SU-DHL-6 (cell line): ENCODE data around the gene CYTH4.

Source experiments
- H2AFZ ChIP-seq: fragments of 200-600 bp; sonication (generic); 2 replicates; pipeline ENCODE4 v1.6.1; 2014; ENCODE audit warnings: low read depth, mild to moderate bottlenecking, moderate library complexity, mixed read lengths, antibody characterized with exemption, low read length; ENCODE audit not compliant: severe bottlenecking
- H3F3A ChIP-seq: fragments of 200-600 bp; shearing (Covaris generic); 2 replicates; pipeline ENCODE4 v1.6.0; 2016; ENCODE audit warnings: antibody characterized with exemption, mild to moderate bottlenecking; ENCODE audit not compliant: insufficient read depth
- H3K27ac ChIP-seq: fragments of 200-600 bp; sonication (generic); 2 replicates; pipeline ENCODE4 v1.5.1; 2016; ENCODE audit warnings: low read depth, mild to moderate bottlenecking, low read length, moderate library complexity, mixed read lengths
- H3K27me3 ChIP-seq: fragments of 200-600 bp; sonication (generic), shearing (Covaris generic); 2 replicates; pipeline ENCODE4 v1.6.0; 2014; ENCODE audit warnings: mild to moderate bottlenecking, low read length
- H3K36me3 ChIP-seq: fragments of 200-600 bp; sonication (generic); 2 replicates; pipeline ENCODE4 v1.6.1; 2014; ENCODE audit warnings: mild to moderate bottlenecking, low read length, mixed read lengths
- H3K4me2 ChIP-seq: fragments of 300-600, 200-600 bp; shearing (Covaris generic), sonication (generic); 2 replicates; pipeline ENCODE4 v1.6.0; 2014; ENCODE audit warnings: low read length, low read depth, mild to moderate bottlenecking; ENCODE audit not compliant: poor library complexity, severe bottlenecking
- H3K4me3 ChIP-seq: fragments of 200-600 bp; sonication (generic); 2 replicates; pipeline ENCODE4 v1.5.1; 2014; ENCODE audit warnings: antibody characterized with exemption, low read length, mild to moderate bottlenecking, mixed read lengths; ENCODE audit not compliant: insufficient read depth, poor library complexity, severe bottlenecking
- H3K79me2 ChIP-seq: fragments of 200-600 bp; sonication (generic); 2 replicates; pipeline ENCODE4 v1.6.1; 2014; ENCODE audit warnings: mild to moderate bottlenecking, low read length, moderate library complexity; ENCODE audit not compliant: insufficient read depth
- H3K9ac ChIP-seq: fragments of 200-600 bp; sonication (generic); 2 replicates; pipeline ENCODE4 v1.7.0; 2014; ENCODE audit warnings: mild to moderate bottlenecking, low read length
- H3K9me2 ChIP-seq: fragments of 200-600 bp; sonication (generic); replicated peaks from 2 replicates; pipeline ENCODE4 v1.6.1; 2014; ENCODE audit warnings: low read length; ENCODE audit not compliant: insufficient read depth
- H3K9me3 ChIP-seq: fragments of 200-600 bp; sonication (generic); 2 replicates; pipeline ENCODE4 v1.6.1; 2014; ENCODE audit warnings: low read length, mixed read lengths; ENCODE audit not compliant: insufficient read depth
- H4K20me1 ChIP-seq: fragments of 200-600 bp; sonication (generic); 2 replicates; pipeline ENCODE4 v1.6.1; 2014; ENCODE audit warnings: low read depth, mild to moderate bottlenecking, antibody characterized with exemption, low read length, moderate library complexity, mixed read lengths
- EZH2phosphoT487 ChIP-seq: fragments of 200-600 bp; sonication (generic), shearing (Covaris generic); conservative IDR thresholded peaks from 2 replicates; pipeline ENCODE4 v1.6.1; 2018; ENCODE audit warnings: mild to moderate bottlenecking, antibody characterized with exemption, low read length, moderate library complexity, mixed read lengths
- TF ChIP-seq, protein P1 (sequence below): fragments of 200-600 bp; sonication (generic); IDR thresholded peaks from one replicate; pipeline ENCODE4 v1.5.1; 2017; ENCODE audit warnings: antibody characterized with exemption, mild to moderate bottlenecking, low read length, moderate library complexity; ENCODE audit not compliant: insufficient read depth, poor library complexity, severe bottlenecking

The CYTH4 gene

DNA sequence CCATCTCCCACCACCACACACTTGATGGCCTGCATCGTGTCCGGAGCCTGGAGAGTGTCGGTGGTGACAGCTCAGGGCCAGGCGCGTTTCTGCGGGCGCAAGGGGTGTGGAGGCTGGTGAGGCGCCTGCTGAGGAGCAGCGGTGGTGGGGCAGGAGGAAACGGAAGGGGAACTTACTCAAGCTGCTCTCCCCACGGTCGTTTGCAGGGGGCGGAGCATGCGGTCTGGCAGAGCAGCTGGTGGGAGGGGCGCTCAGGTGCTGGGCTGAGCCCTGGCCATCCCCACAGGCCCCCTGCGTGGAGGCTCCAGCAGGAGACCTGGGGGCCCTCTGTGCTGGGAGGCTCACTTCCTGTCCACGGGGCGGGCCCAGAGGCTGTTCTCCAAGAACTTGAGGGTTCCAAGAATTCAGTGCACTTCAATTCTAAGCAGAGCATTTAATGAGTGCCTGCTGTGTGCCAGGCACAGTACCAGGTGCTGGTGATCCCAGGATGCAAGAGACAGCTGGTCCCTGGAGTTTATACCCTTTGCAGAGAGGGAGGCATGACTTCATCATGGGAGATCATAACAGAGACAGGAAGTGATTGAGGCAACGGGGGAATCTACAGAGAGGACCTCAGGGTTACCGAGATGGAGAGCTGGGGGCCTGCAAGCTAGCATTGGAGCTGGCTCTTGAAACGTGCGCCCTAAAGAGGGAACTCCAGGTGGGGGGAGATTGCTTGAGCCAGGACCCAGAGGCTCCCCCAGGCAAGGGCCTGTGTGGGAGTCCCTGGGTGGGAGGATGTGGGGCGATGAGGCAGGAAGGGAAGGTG, 38.0 kb upstream of the CYTH4 start, which contains the start of gene RAC2:
Gene RAC2, minus strand, starts transcription at position 156 of the 808 bp plus-strand sequence. Its CDS starts 121 bp downstream, at position 35.
- Histone ChIP-seq H2AFZ (peak within 1 kb of the TSS; percentile 35), H3K4me2 (peak within 1 kb of the TSS; percentile 75), H3K27me3 (no peaks in the 10 kb centered on the region), H3K9me3 (no peaks in the 10 kb centered on the region), H3K36me3 (no peaks in the 10 kb centered on the region; the same call in 1 of the 2 replicates), H3K27ac (peak within 1 kb of the TSS; percentile 95), H3K9me2 (no peaks in the 10 kb centered on the region), H3K79me2 (peaks cover 28% of the 10 kb centered on the region), H4K20me1 (no peaks in the 10 kb centered on the region), H3K9ac (peak within 1 kb of the TSS; percentile 97), H3F3A (peaks cover 32% of the 10 kb centered on the region), H3K4me3 (peak within 1 kb of the TSS; percentile 87)
- TF ChIP-seq, protein P1, sequence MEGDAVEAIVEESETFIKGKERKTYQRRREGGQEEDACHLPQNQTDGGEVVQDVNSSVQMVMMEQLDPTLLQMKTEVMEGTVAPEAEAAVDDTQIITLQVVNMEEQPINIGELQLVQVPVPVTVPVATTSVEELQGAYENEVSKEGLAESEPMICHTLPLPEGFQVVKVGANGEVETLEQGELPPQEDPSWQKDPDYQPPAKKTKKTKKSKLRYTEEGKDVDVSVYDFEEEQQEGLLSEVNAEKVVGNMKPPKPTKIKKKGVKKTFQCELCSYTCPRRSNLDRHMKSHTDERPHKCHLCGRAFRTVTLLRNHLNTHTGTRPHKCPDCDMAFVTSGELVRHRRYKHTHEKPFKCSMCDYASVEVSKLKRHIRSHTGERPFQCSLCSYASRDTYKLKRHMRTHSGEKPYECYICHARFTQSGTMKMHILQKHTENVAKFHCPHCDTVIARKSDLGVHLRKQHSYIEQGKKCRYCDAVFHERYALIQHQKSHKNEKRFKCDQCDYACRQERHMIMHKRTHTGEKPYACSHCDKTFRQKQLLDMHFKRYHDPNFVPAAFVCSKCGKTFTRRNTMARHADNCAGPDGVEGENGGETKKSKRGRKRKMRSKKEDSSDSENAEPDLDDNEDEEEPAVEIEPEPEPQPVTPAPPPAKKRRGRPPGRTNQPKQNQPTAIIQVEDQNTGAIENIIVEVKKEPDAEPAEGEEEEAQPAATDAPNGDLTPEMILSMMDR: no peak
- TF ChIP-seq EZH2phosphoT487: no peak

DNA sequence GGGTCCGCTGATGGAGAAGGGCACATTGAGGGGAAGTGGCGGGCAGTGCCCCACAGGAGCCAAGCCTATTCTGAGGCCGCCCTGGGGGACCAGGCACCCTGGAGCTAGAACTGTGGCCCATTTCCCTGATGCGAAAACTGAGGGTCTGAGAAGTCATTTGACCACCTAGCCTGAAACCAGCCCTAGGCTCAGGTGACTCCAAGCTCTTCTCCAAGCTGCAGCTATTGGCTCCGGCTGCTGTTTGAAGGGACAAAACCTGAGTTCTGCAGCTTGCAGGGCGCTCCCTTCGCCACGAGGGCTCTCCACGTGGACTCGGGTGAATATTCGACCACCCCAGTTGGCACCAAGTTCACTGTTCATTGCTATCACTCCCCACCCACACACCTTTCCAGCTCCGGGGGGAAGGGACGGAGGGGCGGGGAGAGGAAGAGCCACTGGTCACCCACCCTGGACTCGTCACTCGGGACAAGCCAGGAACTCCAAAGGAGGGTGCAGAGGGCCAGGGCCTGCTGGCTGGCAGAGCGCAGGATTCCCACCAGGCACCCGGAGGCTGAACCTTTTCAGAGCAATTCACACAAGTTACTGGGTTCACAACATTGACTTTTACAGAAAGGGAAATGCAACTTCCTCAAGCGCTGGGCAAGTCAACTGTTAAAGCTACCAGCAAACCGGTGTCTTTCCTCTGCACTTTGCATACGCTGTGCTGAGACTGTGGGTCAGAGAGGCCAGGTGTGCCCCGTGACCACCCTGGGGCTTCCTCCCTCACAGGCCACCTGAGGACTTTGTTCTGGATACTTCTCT, 37.2 kb upstream of the CYTH4 start:
- peak overlapping the region; percentile 95 for H3K27ac ChIP-seq
- H2AFZ ChIP-seq: peak overlapping the region; percentile 35

DNA sequence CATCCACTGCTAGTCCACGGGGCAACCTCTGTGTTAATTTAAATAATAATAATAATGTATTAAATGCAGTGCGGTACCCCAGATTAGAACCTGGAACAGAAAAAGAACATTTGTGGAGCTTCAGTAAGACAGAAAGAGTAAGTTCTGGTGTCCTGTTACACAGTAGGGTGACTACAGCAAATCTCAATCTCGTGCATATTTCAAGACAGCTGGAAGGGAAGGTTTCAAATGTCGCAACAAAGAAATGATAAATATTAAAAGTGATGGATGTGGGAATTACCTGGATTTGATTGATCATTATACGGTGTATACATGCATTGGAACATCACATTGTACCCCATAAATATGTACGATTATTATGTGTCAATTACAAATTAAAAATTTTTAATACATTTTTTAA, 36.6 kb upstream of the CYTH4 start:
- Histone ChIP-seq H3F3A (peaks cover 32% of the 10 kb centered on the region), H3K79me2 (peaks cover 28% of the 10 kb centered on the region), H3K27me3 (no peaks in the 10 kb centered on the region), H4K20me1 (no peaks in the 10 kb centered on the region), H3K9me2 (no peaks in the 10 kb centered on the region), H3K27ac (peak overlapping the region; percentile 95), H3K36me3 (no peaks in the 10 kb centered on the region), H3K4me3 (no peak overlapping the region), H2AFZ (no peak overlapping the region), H3K9me3 (no peaks in the 10 kb centered on the region), H3K4me2 (peak overlapping the region; percentile 75), H3K9ac (no peak overlapping the region)
- TF ChIP-seq, protein P1: no peak
- no peak for TF ChIP-seq EZH2phosphoT487

More for the DNA sequence above, 37.2 kb upstream of the CYTH4 start:
- Histone ChIP-seq H3K27me3 (no peaks in the 10 kb centered on the region), H3K4me3 (peak overlapping the region; percentile 39), H3K9ac (peak overlapping the region; percentile 97), H3K9me2 (no peaks in the 10 kb centered on the region), H3F3A (peaks cover 32% of the 10 kb centered on the region), H4K20me1 (no peaks in the 10 kb centered on the region), H3K9me3 (no peaks in the 10 kb centered on the region), H3K79me2 (peaks cover 28% of the 10 kb centered on the region), H3K4me2 (peak overlapping the region; percentile 75), H3K36me3 (no peaks in the 10 kb centered on the region; the same call in 1 of the 2 replicates)
- TF ChIP-seq, protein P1: no peak
- TF ChIP-seq EZH2phosphoT487: no peak
